Mesothelial cell of epicardium (in vitro differentiated cells): ENCODE measurements around the gene IDI2. TPM values are rescaled to one million over a fixed set of nuclear protein-coding genes. Genes with fewer than 3 reads are reported as not detected.

Source experiments
- DNase-seq, 2 experiments: peaks; one replicate each; pipeline ENCODE4 v3.0.0; 2021; ENCODE audit warnings: low spot score in 2 of 2; ENCODE audit not compliant: unreplicated experiment in 2 of 2
- H3K27ac Mint-ChIP-seq: 2 replicates; pipeline ENCODE4 v1.8.0; 2021; ENCODE audit warnings: mixed read lengths
- H3K27me3 Mint-ChIP-seq: 2 replicates; pipeline ENCODE4 v1.8.0; 2021; ENCODE audit warnings: low read depth, mixed read lengths
- H3K36me3 Mint-ChIP-seq: 2 replicates; pipeline ENCODE4 v1.8.0; 2021; ENCODE audit warnings: mixed read lengths
- H3K4me1 Mint-ChIP-seq: 2 replicates; pipeline ENCODE4 v1.8.0; 2021; ENCODE audit warnings: mixed read lengths
- H3K4me3 Mint-ChIP-seq: 2 replicates; pipeline ENCODE4 v1.8.0; 2021; ENCODE audit warnings: mild to moderate bottlenecking, moderate library complexity, mixed read lengths
- H3K9me3 Mint-ChIP-seq: 2 replicates; pipeline ENCODE4 v1.8.0; 2021; ENCODE audit warnings: mixed read lengths
- CTCF ChIP-seq: fragments of 200-600 bp; sonication (generic); IDR thresholded peaks from one replicate; pipeline ENCODE4 v1.5.0; 2021; ENCODE audit warnings: antibody characterized with exemption; ENCODE audit not compliant: unreplicated experiment
- total RNA-seq: library from RNA; stranded (reverse); gene quantifications from 3 replicates; pipeline ENCODE4 v1.2.1, GENCODE V29; 2021

IDI2 gene
- total RNA-seq, 1 donor from 2014 or later = not detected

GRCh38 chr10:976316-976715, 49.3 kb downstream of the IDI2 start:
- H3K27me3 Mint-ChIP-seq = no peaks in the 10 kb centered on the region
- no peak for DNase-seq
- TF ChIP-seq CTCF = no peak
- H3K4me3 Mint-ChIP-seq = no peak overlapping the region
- no peaks in the 10 kb centered on the region for H3K4me1 Mint-ChIP-seq
- H3K36me3 Mint-ChIP-seq = peaks cover 29% of the 10 kb centered on the region
- H3K27ac Mint-ChIP-seq = no peak overlapping the region
- H3K9me3 Mint-ChIP-seq = peaks cover 43% of the 10 kb centered on the region

GRCh38 chr10:974785-975074, 50.9 kb downstream of the IDI2 start:
- no peak for DNase-seq
- TF ChIP-seq CTCF = no peak
- no peak overlapping the region for H3K27ac Mint-ChIP-seq
- H3K27me3 Mint-ChIP-seq = no peaks in the 10 kb centered on the region
- H3K4me1 Mint-ChIP-seq = peaks cover 8% of the 10 kb centered on the region
- peaks cover 17% of the 10 kb centered on the region for H3K36me3 Mint-ChIP-seq
- H3K4me3 Mint-ChIP-seq = no peak overlapping the region
- peaks cover 34% of the 10 kb centered on the region for H3K9me3 Mint-ChIP-seq

- Mint-ChIP-seq H3K9me3 (peaks cover 32% of the 10 kb centered on the region), H3K27ac (no peak overlapping the region), H3K4me1 (peaks cover 8% of the 10 kb centered on the region), H3K4me3 (no peak overlapping the region), H3K36me3 (peaks cover 16% of the 10 kb centered on the region), H3K27me3 (no peaks in the 10 kb centered on the region)
- no peak for DNase-seq
- TF ChIP-seq CTCF = no peak
Observed at GRCh38 chr10:974038-974784, 51.4 kb downstream of the IDI2 start.

- Mint-ChIP-seq H3K4me3 (no peak overlapping the region), H3K4me1 (peaks cover 8% of the 10 kb centered on the region), H3K9me3 (peaks cover 18% of the 10 kb centered on the region), H3K36me3 (peaks cover 7% of the 10 kb centered on the region), H3K27ac (no peak overlapping the region), H3K27me3 (peaks cover 4% of the 10 kb centered on the region)
- DNase-seq = no peak
- no peak for TF ChIP-seq CTCF
Observed at GRCh38 chr10:972763-973162, 52.9 kb downstream of the IDI2 start.

GRCh38 chr10:971613-972012, 54.0 kb downstream of the IDI2 start:
- no peak overlapping the region for H3K27ac Mint-ChIP-seq
- H3K27me3 Mint-ChIP-seq = peaks cover 4% of the 10 kb centered on the region
- H3K4me1 Mint-ChIP-seq = peaks cover 8% of the 10 kb centered on the region
- H3K9me3 Mint-ChIP-seq = peaks cover 14% of the 10 kb centered on the region
- peaks cover 4% of the 10 kb centered on the region for H3K36me3 Mint-ChIP-seq
- no peak for TF ChIP-seq CTCF
- DNase-seq = no peak
- H3K4me3 Mint-ChIP-seq = no peak overlapping the region

- no peak for TF ChIP-seq CTCF
- Mint-ChIP-seq H3K4me3 (no peak overlapping the region), H3K27ac (peak overlapping the region; percentile 61), H3K36me3 (no peaks in the 10 kb centered on the region), H3K4me1 (peaks cover 8% of the 10 kb centered on the region), H3K9me3 (peaks cover 10% of the 10 kb centered on the region), H3K27me3 (peaks cover 4% of the 10 kb centered on the region)
- DNase-seq = no peak
Observed at GRCh38 chr10:971150-971542, 54.5 kb downstream of the IDI2 start.
